Lower lobe of right lung (tissue), 2 donors: ENCODE measurements around the gene GDF3. TPM values are rescaled to one million over a fixed set of nuclear protein-coding genes. Genes with fewer than 3 reads are reported as not detected.
"Not testable (repeated sequence)": the region's sequence is repeated elsewhere in the genome, so short reads cannot be mapped to it uniquely, and the experiment has no call there.

Experiments used
- ATAC-seq, 2 donors: fragments of 200-7000 bp; cut with Tn5 transposase; one replicate each; pipeline ENCODE4 v1.9.1; 2020 to 2022; ENCODE audit warnings: mild to moderate bottlenecking in 2 of 2, moderate library complexity in 2 of 2
- DNase-seq: peaks from one replicate; pipeline ENCODE4 v3.0.0-alpha.2; 2020
- H3K27ac ChIP-seq: fragments of 200-600 bp; one replicate; pipeline ENCODE4 v1.8.0; 2022
- H3K27me3 ChIP-seq: fragments of 200-600 bp; one replicate; pipeline ENCODE4 v1.8.0; 2022; ENCODE audit warnings: low read depth
- H3K36me3 ChIP-seq: fragments of 200-600 bp; one replicate; pipeline ENCODE4 v1.8.0; 2022; ENCODE audit warnings: mild to moderate bottlenecking
- H3K4me1 ChIP-seq: fragments of 200-600 bp; one replicate; pipeline ENCODE4 v1.8.0; 2022
- H3K4me3 ChIP-seq: fragments of 200-600 bp; one replicate; pipeline ENCODE4 v1.8.0; 2022; ENCODE audit warnings: mild to moderate bottlenecking
- H3K9me3 ChIP-seq: fragments of 200-600 bp; one replicate; pipeline ENCODE4 v1.8.0; 2022
- intact Hi-C: fragments of 100-400 bp; cut with DNase I; formaldehyde crosslinking; loops from one replicate; pipeline ENCODE4 v1.11.0; 2022
- long read RNA-seq: library from polyadenylated mRNA; unstranded; transcript quantifications from one replicate; pipeline ENCODE4 v2.0.0, GENCODE V29; 2021
- total RNA-seq: library from RNA; stranded (reverse); fragmentation: NEBNext Ultra II Directional; extraction: Animal tissue kit (Norgen Biotek cat#: 25700); gene quantifications from one replicate; pipeline ENCODE4 v1.2.1, GENCODE V29; 2021
- TF ChIP-seq, protein P1 (sequence below): fragments of 200-600 bp; IDR thresholded peaks from one replicate; pipeline ENCODE4 v1.8.0; 2022; ENCODE audit warnings: antibody characterized with exemption, mild to moderate bottlenecking
- donor health status: DM: no; HTN: yes; CAD: no; lungs with severe emphysema.

Gene GDF3
- 0.30 TPM for total RNA-seq
- long read RNA-seq, result 0 reads

DNA sequence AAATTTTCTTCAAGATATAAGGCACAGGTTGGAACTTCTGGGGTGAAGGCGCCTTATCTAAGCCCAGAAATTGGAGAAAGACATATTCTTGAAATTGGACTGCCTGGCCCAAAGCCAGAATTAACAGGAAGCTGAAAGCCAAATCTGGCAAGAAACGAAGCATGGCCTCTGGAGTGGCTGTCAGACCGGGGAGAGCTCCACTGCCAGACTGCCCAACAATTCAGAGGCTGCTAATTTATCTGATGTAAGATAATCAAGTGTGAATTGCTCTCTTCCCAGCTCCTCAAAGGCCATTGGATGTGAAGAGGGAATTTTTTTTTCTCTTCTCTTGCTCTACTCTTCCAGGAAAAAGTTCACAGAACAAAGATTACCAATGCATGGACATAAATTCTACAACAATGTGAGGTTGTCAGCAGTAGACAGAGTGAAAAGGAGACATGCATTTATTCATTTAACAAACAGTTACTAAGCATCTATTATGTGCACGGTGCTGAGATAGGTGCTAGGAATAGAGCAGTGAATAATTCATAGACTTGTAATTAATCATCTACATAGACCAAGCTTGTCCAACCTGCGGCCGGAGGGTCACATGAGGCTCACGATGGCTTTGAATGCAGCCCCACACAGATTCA lies at the start of gene GDF3:
GDF3 (minus strand) TSS at position 210 of the 632 bp plus-strand sequence; CDS start at position 163, 47 bp downstream.
- Histone ChIP-seq H3K27me3 (no peaks in the 10 kb centered on the region), H3K27ac (no peak within 1 kb of the TSS), H3K4me1 (peaks cover 10% of the 10 kb centered on the region), H3K36me3 (no peaks in the 10 kb centered on the region), H3K4me3 (no peak within 1 kb of the TSS), H3K9me3 (no peaks in the 10 kb centered on the region)
- intact Hi-C loops, result no loop called here
- DNase-seq, result no peak
- TF ChIP-seq, protein P1, sequence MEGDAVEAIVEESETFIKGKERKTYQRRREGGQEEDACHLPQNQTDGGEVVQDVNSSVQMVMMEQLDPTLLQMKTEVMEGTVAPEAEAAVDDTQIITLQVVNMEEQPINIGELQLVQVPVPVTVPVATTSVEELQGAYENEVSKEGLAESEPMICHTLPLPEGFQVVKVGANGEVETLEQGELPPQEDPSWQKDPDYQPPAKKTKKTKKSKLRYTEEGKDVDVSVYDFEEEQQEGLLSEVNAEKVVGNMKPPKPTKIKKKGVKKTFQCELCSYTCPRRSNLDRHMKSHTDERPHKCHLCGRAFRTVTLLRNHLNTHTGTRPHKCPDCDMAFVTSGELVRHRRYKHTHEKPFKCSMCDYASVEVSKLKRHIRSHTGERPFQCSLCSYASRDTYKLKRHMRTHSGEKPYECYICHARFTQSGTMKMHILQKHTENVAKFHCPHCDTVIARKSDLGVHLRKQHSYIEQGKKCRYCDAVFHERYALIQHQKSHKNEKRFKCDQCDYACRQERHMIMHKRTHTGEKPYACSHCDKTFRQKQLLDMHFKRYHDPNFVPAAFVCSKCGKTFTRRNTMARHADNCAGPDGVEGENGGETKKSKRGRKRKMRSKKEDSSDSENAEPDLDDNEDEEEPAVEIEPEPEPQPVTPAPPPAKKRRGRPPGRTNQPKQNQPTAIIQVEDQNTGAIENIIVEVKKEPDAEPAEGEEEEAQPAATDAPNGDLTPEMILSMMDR, result no peak
- no peak for ATAC-seq

DNA sequence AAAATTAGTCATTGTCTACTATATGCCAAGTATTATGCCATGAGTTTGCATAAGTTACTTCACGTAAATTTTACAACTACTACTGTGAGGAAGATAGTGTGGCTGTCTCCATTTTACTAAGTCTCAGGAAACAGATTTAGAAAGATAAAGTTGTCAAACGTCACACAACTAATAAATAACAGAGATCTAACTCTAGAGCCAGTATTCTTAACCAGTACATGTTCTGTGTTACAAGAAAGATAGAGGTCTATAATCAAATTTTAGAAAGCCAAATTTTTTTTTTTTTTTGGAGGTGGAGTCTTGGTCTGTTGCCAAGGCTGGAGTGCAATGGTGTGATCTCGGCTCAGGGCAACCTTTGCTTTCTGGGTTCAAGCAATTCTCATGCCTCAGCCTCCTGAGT lies 37.4 kb upstream of the GDF3 start:
- ATAC-seq, result no peak
- intact Hi-C loops, result no loop called here

DNA sequence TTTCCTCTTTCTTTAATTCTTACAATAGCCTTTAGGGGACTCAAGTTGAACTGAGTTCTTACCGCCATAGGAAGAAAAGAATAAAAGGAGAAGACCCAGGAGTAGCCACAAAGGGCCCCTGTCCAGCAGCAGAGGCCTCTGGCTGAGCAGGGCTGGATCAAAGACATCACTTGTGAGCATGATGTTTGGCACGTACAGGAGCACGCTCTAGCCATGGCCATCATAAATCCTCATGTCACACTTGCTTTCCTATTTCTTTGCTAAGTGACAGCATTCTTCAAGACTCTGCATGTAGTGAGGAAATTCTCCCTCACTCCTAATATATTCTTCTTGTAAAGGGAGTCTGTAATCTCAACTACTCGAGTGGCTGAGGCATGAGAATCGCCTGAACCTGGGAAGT lies 35.9 kb upstream of the GDF3 start:
- Histone ChIP-seq H3K9me3 (no peaks in the 10 kb centered on the region), H3K36me3 (no peaks in the 10 kb centered on the region), H3K27ac (no peak overlapping the region), H3K4me1 (no peaks in the 10 kb centered on the region), H3K27me3 (no peaks in the 10 kb centered on the region), H3K4me3 (no peak overlapping the region)
- TF ChIP-seq, protein P1, result no peak
- intact Hi-C loops, result no loop called here
- ATAC-seq (no peak), DNase-seq (no peak)

More for the DNA sequence above, 37.4 kb upstream of the GDF3 start:
- no peaks in the 10 kb centered on the region for H3K27me3 ChIP-seq
- no peak for DNase-seq
- H3K4me3 ChIP-seq, result no peak overlapping the region
- TF ChIP-seq, protein P1, result no peak
- H3K4me1 ChIP-seq, result no peaks in the 10 kb centered on the region
- H3K9me3 ChIP-seq, result no peaks in the 10 kb centered on the region
- H3K36me3 ChIP-seq, result no peaks in the 10 kb centered on the region
- H3K27ac ChIP-seq, result no peak overlapping the region

GRCh38 chr12:7730984-7731383 lies 35.4 kb upstream of the GDF3 start:
- DNase-seq, H3K27me3 ChIP-seq, intact Hi-C loops, H3K36me3 ChIP-seq, H3K27ac ChIP-seq, H3K4me3 ChIP-seq, H3K4me1 ChIP-seq, ATAC-seq, H3K9me3 ChIP-seq: not testable (repeated sequence)

DNA sequence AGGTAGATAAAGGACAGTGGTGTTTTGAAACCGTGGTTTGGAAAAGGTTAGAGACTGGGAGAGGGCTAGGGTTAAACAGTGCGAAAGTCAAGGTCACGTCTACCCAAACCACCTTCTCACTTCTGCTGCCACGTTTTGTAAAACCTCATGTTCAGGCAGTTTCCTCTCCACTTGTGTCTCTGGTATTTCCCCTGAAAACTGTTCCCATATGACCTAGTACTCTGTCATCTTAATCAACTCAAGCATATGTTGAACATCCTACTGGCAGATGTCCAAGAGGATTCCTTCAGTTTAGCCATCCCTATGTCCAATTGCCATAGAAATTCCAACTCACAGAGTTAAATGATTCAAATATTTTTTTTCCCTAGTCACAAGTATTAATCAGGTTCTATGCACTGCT lies 34.2 kb upstream of the GDF3 start:
- Histone ChIP-seq H3K9me3 (no peaks in the 10 kb centered on the region), H3K36me3 (no peaks in the 10 kb centered on the region), H3K27me3 (no peaks in the 10 kb centered on the region), H3K27ac (no peak overlapping the region), H3K4me3 (no peak overlapping the region), H3K4me1 (no peaks in the 10 kb centered on the region)
- DNase-seq (no peak), ATAC-seq (no peak)
- intact Hi-C loops, result no loop called here
- TF ChIP-seq, protein P1, result no peak

- Histone ChIP-seq H3K27ac (no peak overlapping the region), H3K36me3 (no peaks in the 10 kb centered on the region), H3K4me3 (no peak overlapping the region), H3K27me3 (peaks cover 12% of the 10 kb centered on the region), H3K4me1 (no peaks in the 10 kb centered on the region), H3K9me3 (no peaks in the 10 kb centered on the region)
- ATAC-seq, result no peak
- TF ChIP-seq, protein P1, result no peak
- intact Hi-C loops, result no loop called here
- DNase-seq, result no peak
These were observed 28.4 kb upstream of the GDF3 start for GRCh38 chr12:7723926-7724325.
